Naive B cell (primary cell): ENCODE results near the gene SND1. TPM values are rescaled to one million over a fixed set of nuclear protein-coding genes. Genes with fewer than 3 reads are reported as not detected.
A peak's percentile ranks its signal among the peaks of the same experiment; 100 is the strongest.

ENCODE experiments used
- ATAC-seq, 2 donors: fragments of 150-1000 bp; cut with Tn5 transposase; 2 replicates each; pipeline ENCODE4 v1.10.0; 2021; ENCODE audit warnings: low read depth in 2 of 2, mild to moderate bottlenecking in 2 of 2, moderate library complexity in 2 of 2
- DNase-seq: peaks from one replicate; pipeline ENCODE4 v3.0.0; 2022
- H3K27ac Mint-ChIP-seq, 6 donors: one replicate each; pipeline ENCODE4 v1.8.0; 2020 to 2022; ENCODE audit warnings: mild to moderate bottlenecking in 6 of 6, mixed read lengths in 6 of 6, moderate library complexity in 5 of 6, inconsistent platforms in 2 of 6
- H3K27me3 Mint-ChIP-seq, 3 donors: one replicate each; pipeline ENCODE4 v1.8.0; 2021 to 2022; ENCODE audit warnings: mixed read lengths in 3 of 3, mild to moderate bottlenecking in 1 of 3
- H3K36me3 Mint-ChIP-seq, 2 donors: one replicate each; pipeline ENCODE4 v1.8.0; 2020 to 2022; ENCODE audit warnings: mixed read lengths in 2 of 2, inconsistent platforms in 1 of 2, mild to moderate bottlenecking in 1 of 2
- H3K4me1 Mint-ChIP-seq, 3 donors: one replicate each; pipeline ENCODE4 v1.8.0; 2020 to 2022; ENCODE audit warnings: mixed read lengths in 3 of 3, inconsistent platforms in 1 of 3, mild to moderate bottlenecking in 1 of 3, moderate library complexity in 1 of 3
- H3K4me3 Mint-ChIP-seq, 8 donors: one replicate each; pipeline ENCODE4 v1.8.0; 2020 to 2022; ENCODE audit warnings: mild to moderate bottlenecking in 8 of 8, mixed read lengths in 8 of 8, moderate library complexity in 8 of 8, inconsistent platforms in 2 of 8
- H3K9me3 Mint-ChIP-seq, 7 donors: one replicate each; pipeline ENCODE4 v1.8.0; 2020 to 2022; ENCODE audit warnings: mixed read lengths in 7 of 7, mild to moderate bottlenecking in 5 of 7, inconsistent platforms in 2 of 7, moderate library complexity in 1 of 7
- polyA plus RNA-seq, 6 donors: library from polyadenylated mRNA; unstranded; fragments of 300-500 nt; fragmentation: Illumina TruSeq; gene quantifications; one replicate each; pipeline ENCODE4 v1.2.3, GENCODE V29; 2021; ENCODE audit warnings: low read depth in 6 of 6

The SND1 gene
- polyA plus RNA-seq, 6 donors from 2014 or later, result 50.6 to 83.1 (median 74.2) TPM

- Mint-ChIP-seq H3K9me3 (no peaks in the 10 kb centered on the region), H3K4me1 (peaks cover 4 to 7% (median 7%) of the 10 kb centered on the region in 3 donors)
- no peak for ATAC-seq
Observed at GRCh38 chr7:127877951-127878350, 226.0 kb downstream of the SND1 start.

GRCh38 chr7:127878791-127879190, 226.8 kb downstream of the SND1 start:
- no peaks in the 10 kb centered on the region for H3K36me3 Mint-ChIP-seq
- H3K27me3 Mint-ChIP-seq, result no peaks in the 10 kb centered on the region
- no peak overlapping the region for H3K4me3 Mint-ChIP-seq
- DNase-seq (no peak), ATAC-seq (no peak)
- H3K27ac Mint-ChIP-seq, result no peak overlapping the region
- no peaks in the 10 kb centered on the region for H3K9me3 Mint-ChIP-seq
- H3K4me1 Mint-ChIP-seq, result peaks cover 4 to 7% (median 5%) of the 10 kb centered on the region in 3 donors

More at GRCh38 chr7:127877951-127878350, 226.0 kb downstream of the SND1 start:
- H3K27me3 Mint-ChIP-seq, result no peaks in the 10 kb centered on the region
- no peaks in the 10 kb centered on the region for H3K36me3 Mint-ChIP-seq
- no peak overlapping the region for H3K4me3 Mint-ChIP-seq
- no peak for DNase-seq
- H3K27ac Mint-ChIP-seq, result no peak overlapping the region

GRCh38 chr7:127879436-127879835, 227.4 kb downstream of the SND1 start:
- Mint-ChIP-seq H3K27ac (no peak overlapping the region), H3K27me3 (no peaks in the 10 kb centered on the region), H3K36me3 (peaks cover 0 to 2% of the 10 kb centered on the region in 2 donors), H3K4me3 (no peak overlapping the region), H3K4me1 (peaks cover 4 to 7% (median 5%) of the 10 kb centered on the region in 3 donors), H3K9me3 (no peaks in the 10 kb centered on the region)
- DNase-seq (no peak), ATAC-seq (no peak)

- Mint-ChIP-seq H3K27ac (no peak overlapping the region), H3K27me3 (no peaks in the 10 kb centered on the region), H3K4me1 (peaks cover 3 to 9% (median 7%) of the 10 kb centered on the region in 3 donors), H3K9me3 (no peaks in the 10 kb centered on the region), H3K36me3 (peaks cover 0 to 7% of the 10 kb centered on the region in 2 donors), H3K4me3 (no peak overlapping the region)
- DNase-seq, result no peak
- ATAC-seq, result no peak
Observed at GRCh38 chr7:127879942-127880341, 227.9 kb downstream of the SND1 start.

GRCh38 chr7:127880454-127880853, 228.5 kb downstream of the SND1 start:
- no peak for DNase-seq
- no peak for ATAC-seq
- Mint-ChIP-seq H3K36me3 (peaks cover 0 to 7% of the 10 kb centered on the region in 2 donors), H3K4me3 (no peak overlapping the region), H3K9me3 (no peaks in the 10 kb centered on the region), H3K27ac (no peak overlapping the region), H3K4me1 (peaks cover 1 to 4% (median 4%) of the 10 kb centered on the region in 3 donors), H3K27me3 (no peaks in the 10 kb centered on the region)

GRCh38 chr7:127881564-127881963, 229.6 kb downstream of the SND1 start:
- peaks cover 0 to 4% (median 4%) of the 10 kb centered on the region in 3 donors for H3K4me1 Mint-ChIP-seq
- DNase-seq (no peak), ATAC-seq (no peak)
- H3K4me3 Mint-ChIP-seq, result no peak overlapping the region
- H3K36me3 Mint-ChIP-seq, result peaks cover 0 to 7% of the 10 kb centered on the region in 2 donors
- no peak overlapping the region for H3K27ac Mint-ChIP-seq
- no peaks in the 10 kb centered on the region for H3K27me3 Mint-ChIP-seq
- H3K9me3 Mint-ChIP-seq, result no peaks in the 10 kb centered on the region

GRCh38 chr7:127882313-127882920, 230.4 kb downstream of the SND1 start:
- no peak for DNase-seq
- Mint-ChIP-seq H3K4me3 (no peak overlapping the region), H3K9me3 (no peaks in the 10 kb centered on the region), H3K4me1 (peaks cover 0 to 7% (median 4%) of the 10 kb centered on the region in 3 donors), H3K27ac (no peak overlapping the region), H3K27me3 (no peaks in the 10 kb centered on the region), H3K36me3 (peaks cover 4 to 14% of the 10 kb centered on the region in 2 donors)
- ATAC-seq, result no peak

GRCh38 chr7:127884066-127884559, 232.1 kb downstream of the SND1 start:
- Mint-ChIP-seq H3K36me3 (peaks cover 17 to 27% of the 10 kb centered on the region in 2 donors), H3K9me3 (no peaks in the 10 kb centered on the region), H3K4me3 (no peak overlapping the region), H3K27me3 (no peaks in the 10 kb centered on the region), H3K27ac (peak overlapping the region in 1 of 6 donors; percentile 16), H3K4me1 (peaks cover 0 to 10% (median 4%) of the 10 kb centered on the region in 3 donors)
- ATAC-seq (no peak), DNase-seq (no peak)

GRCh38 chr7:127885222-127885772, 233.3 kb downstream of the SND1 start:
- Mint-ChIP-seq H3K9me3 (peaks cover 0 to 3% (median 0%) of the 10 kb centered on the region in 7 donors), H3K27me3 (no peaks in the 10 kb centered on the region), H3K4me1 (peaks cover 4 to 12% (median 9%) of the 10 kb centered on the region in 3 donors), H3K36me3 (peaks cover 27 to 39% of the 10 kb centered on the region in 2 donors), H3K4me3 (no peak overlapping the region), H3K27ac (no peak overlapping the region)
- no peak for ATAC-seq
- no peak for DNase-seq

GRCh38 chr7:127885843-127886242, 233.8 kb downstream of the SND1 start:
- Mint-ChIP-seq H3K36me3 (peaks cover 27 to 40% of the 10 kb centered on the region in 2 donors), H3K27ac (no peak overlapping the region), H3K4me3 (no peak overlapping the region), H3K27me3 (no peaks in the 10 kb centered on the region), H3K4me1 (peaks cover 4 to 12% (median 9%) of the 10 kb centered on the region in 3 donors), H3K9me3 (peaks cover 0 to 3% (median 0%) of the 10 kb centered on the region in 7 donors)
- no peak for DNase-seq
- ATAC-seq, result no peak

- H3K27ac Mint-ChIP-seq, result peak overlapping the region in 1 of 6 donors; percentile 18
- peaks cover 27 to 42% of the 10 kb centered on the region in 2 donors for H3K36me3 Mint-ChIP-seq
- no peaks in the 10 kb centered on the region for H3K27me3 Mint-ChIP-seq
- no peak for ATAC-seq
- peaks cover 0 to 3% (median 0%) of the 10 kb centered on the region in 7 donors for H3K9me3 Mint-ChIP-seq
- H3K4me3 Mint-ChIP-seq, result no peak overlapping the region
- no peak for DNase-seq
- H3K4me1 Mint-ChIP-seq, result peaks cover 4 to 12% (median 9%) of the 10 kb centered on the region in 3 donors
Observed at GRCh38 chr7:127886248-127886647, 234.3 kb downstream of the SND1 start.

- Mint-ChIP-seq H3K27ac (peak overlapping the region in 1 of 6 donors; percentile 52), H3K4me3 (no peak overlapping the region), H3K9me3 (peaks cover 0 to 3% (median 0%) of the 10 kb centered on the region in 7 donors), H3K27me3 (no peaks in the 10 kb centered on the region), H3K4me1 (peaks cover 7 to 12% (median 9%) of the 10 kb centered on the region in 3 donors), H3K36me3 (peaks cover 27 to 51% of the 10 kb centered on the region in 2 donors)
- DNase-seq, result no peak
- ATAC-seq, result no peak
Observed at GRCh38 chr7:127887096-127887495, 235.1 kb downstream of the SND1 start.

- ATAC-seq (no peak), DNase-seq (no peak)
- H3K9me3 Mint-ChIP-seq, result peaks cover 0 to 3% (median 0%) of the 10 kb centered on the region in 7 donors
- no peaks in the 10 kb centered on the region for H3K27me3 Mint-ChIP-seq
- peaks cover 9 to 12% (median 11%) of the 10 kb centered on the region in 3 donors for H3K4me1 Mint-ChIP-seq
- H3K27ac Mint-ChIP-seq, result no peak overlapping the region
- H3K36me3 Mint-ChIP-seq, result peaks cover 27 to 51% of the 10 kb centered on the region in 2 donors
- H3K4me3 Mint-ChIP-seq, result no peak overlapping the region
Observed at GRCh38 chr7:127887631-127888030, 235.6 kb downstream of the SND1 start.

- no peak for DNase-seq
- Mint-ChIP-seq H3K27me3 (no peaks in the 10 kb centered on the region), H3K36me3 (peaks cover 27 to 51% of the 10 kb centered on the region in 2 donors), H3K4me3 (no peak overlapping the region), H3K9me3 (peaks cover 0 to 3% (median 0%) of the 10 kb centered on the region in 7 donors), H3K27ac (no peak overlapping the region), H3K4me1 (peaks cover 9 to 17% (median 11%) of the 10 kb centered on the region in 3 donors)
- ATAC-seq, result no peak
Observed at GRCh38 chr7:127888411-127888810, 236.4 kb downstream of the SND1 start.
